H9 (cell line): ENCODE results near the gene STARD3NL. TPM values are rescaled to one million over a fixed set of nuclear protein-coding genes. Genes with fewer than 3 reads are reported as not detected.

ENCODE experiments used
- DNase-seq: peaks from one replicate; pipeline ENCODE4 v3.0.0-alpha.2; 2017
- H2AFZ ChIP-seq: one replicate; pipeline ENCODE4 v1.6.1; 2013; ENCODE audit warnings: mild to moderate bottlenecking, low read length, control low read depth, moderate library complexity
- H2AK5ac ChIP-seq: 2 replicates; pipeline ENCODE4 v1.6.1; 2013; ENCODE audit warnings: low read length, control low read depth, mixed read lengths; ENCODE audit not compliant: insufficient read length
- H2BK120ac ChIP-seq: one replicate; pipeline ENCODE4 v1.6.1; 2013; ENCODE audit warnings: low read depth, mild to moderate bottlenecking, low read length, control low read depth, inconsistent platforms; ENCODE audit not compliant: poor library complexity, severe bottlenecking
- H2BK12ac ChIP-seq: 2 replicates; pipeline ENCODE4 v1.6.1; 2013; ENCODE audit warnings: low read length, control low read depth, mixed read lengths, low read depth; ENCODE audit not compliant: insufficient read length
- H2BK15ac ChIP-seq: 2 replicates; pipeline ENCODE4 v1.6.1; 2013; ENCODE audit warnings: low read depth, low read length, control low read depth
- H2BK20ac ChIP-seq: one replicate; pipeline ENCODE4 v1.6.1; 2013; ENCODE audit warnings: low read depth, mild to moderate bottlenecking, low read length, control low read depth, inconsistent platforms; ENCODE audit not compliant: poor library complexity, severe bottlenecking
- H2BK5ac ChIP-seq: 2 replicates; pipeline ENCODE4 v1.6.1; 2013; ENCODE audit warnings: low read length, control low read depth, mixed read lengths; ENCODE audit not compliant: insufficient read length
- H3K14ac ChIP-seq: 2 replicates; pipeline ENCODE4 v1.6.1; 2013; ENCODE audit warnings: low read length, control low read depth; ENCODE audit not compliant: insufficient read depth
- H3K18ac ChIP-seq: 2 replicates; pipeline ENCODE4 v1.6.1; 2013; ENCODE audit warnings: low read depth, mild to moderate bottlenecking, mixed read lengths, low read length, control low read depth; ENCODE audit not compliant: insufficient read length
- H3K23ac ChIP-seq: 2 replicates; pipeline ENCODE4 v1.6.1; 2013; ENCODE audit warnings: low read length, control low read depth, mixed read lengths, low read depth; ENCODE audit not compliant: insufficient read length
- H3K23me2 ChIP-seq: 2 replicates; pipeline ENCODE4 v1.6.1; 2013; ENCODE audit warnings: low read depth, mild to moderate bottlenecking, mixed read lengths, low read length, control low read depth; ENCODE audit not compliant: insufficient read length, poor library complexity, severe bottlenecking
- H3K27ac ChIP-seq: 2 replicates; pipeline ENCODE4 v1.5.1; 2013; ENCODE audit warnings: low read length, control low read depth, mixed read lengths, low read depth; ENCODE audit not compliant: insufficient read length
- H3K27me3 ChIP-seq: 2 replicates; pipeline ENCODE4 v1.6.1; 2013; ENCODE audit warnings: low read length, control low read depth, inconsistent platforms; ENCODE audit not compliant: insufficient read depth
- H3K4ac ChIP-seq: 2 replicates; pipeline ENCODE4 v1.6.1; 2013; ENCODE audit warnings: low read depth, mild to moderate bottlenecking, control low read depth, inconsistent platforms, low read length, moderate library complexity
- H3K4me1 ChIP-seq: 2 replicates; pipeline ENCODE4 v1.6.1; 2013; ENCODE audit warnings: low read length, control low read depth, inconsistent platforms; ENCODE audit not compliant: insufficient read depth
- H3K4me2 ChIP-seq: 2 replicates; pipeline ENCODE4 v1.6.1; 2013; ENCODE audit warnings: low read length, control low read depth, mixed read lengths; ENCODE audit not compliant: insufficient read length, insufficient read depth
- H3K56ac ChIP-seq: 2 replicates; pipeline ENCODE4 v1.6.1; 2013; ENCODE audit warnings: low read depth, mild to moderate bottlenecking, mixed read lengths, low read length, control low read depth; ENCODE audit not compliant: insufficient read length
- H3K79me1 ChIP-seq: 2 replicates; pipeline ENCODE4 v1.6.1; 2013; ENCODE audit warnings: low read depth, mild to moderate bottlenecking, moderate library complexity, low read length, control low read depth, inconsistent platforms; ENCODE audit not compliant: insufficient read depth, poor library complexity, severe bottlenecking
- H3K79me2 ChIP-seq: 2 replicates; pipeline ENCODE4 v1.6.1; 2013; ENCODE audit warnings: low read length, control low read depth, inconsistent platforms; ENCODE audit not compliant: insufficient read depth
- H3K9ac ChIP-seq: 2 replicates; pipeline ENCODE4 v1.6.1; 2013; ENCODE audit warnings: low read length, control low read depth, mixed read lengths; ENCODE audit not compliant: insufficient read length; ENCODE audit errors: extremely low read depth
- H3K9me3 ChIP-seq: one replicate; pipeline ENCODE4 v1.6.1; 2013; ENCODE audit warnings: low read depth, low read length, inconsistent platforms; ENCODE audit not compliant: control insufficient read depth
- H3T11ph ChIP-seq: one replicate; pipeline ENCODE4 v1.6.1; 2013; ENCODE audit warnings: mild to moderate bottlenecking, low read length, control low read depth, inconsistent platforms
- H4K20me1 ChIP-seq: one replicate; pipeline ENCODE4 v1.6.1; 2013; ENCODE audit not compliant: control insufficient read depth, insufficient read length, insufficient read depth
- H4K5ac ChIP-seq: 2 replicates; pipeline ENCODE4 v1.6.1; 2013; ENCODE audit warnings: low read depth, mild to moderate bottlenecking, mixed read lengths, low read length, control low read depth; ENCODE audit not compliant: insufficient read length
- H4K8ac ChIP-seq: replicated peaks from 2 replicates; pipeline ENCODE4 v1.6.1; 2013; ENCODE audit warnings: low read length, control low read depth, mixed read lengths, low read depth; ENCODE audit not compliant: insufficient read length
- H4K91ac ChIP-seq: 2 replicates; pipeline ENCODE4 v1.6.1; 2013; ENCODE audit warnings: low read depth, mild to moderate bottlenecking, moderate library complexity, mixed read lengths, low read length, control low read depth; ENCODE audit not compliant: insufficient read length
- H3K27ac Mint-ChIP-seq, 3 experiments: 2 replicates in 2 of 3; 3 replicates in 1 of 3; pipeline ENCODE4 v1.8.0; 2020 to 2021; ENCODE audit warnings: mixed read lengths in 3 of 3, mild to moderate bottlenecking in 1 of 3, moderate library complexity in 1 of 3
- H3K27me3 Mint-ChIP-seq: 2 replicates; pipeline ENCODE4 v1.8.0; 2021; ENCODE audit warnings: low read depth, mild to moderate bottlenecking, moderate library complexity, mixed read lengths
- H3K36me3 Mint-ChIP-seq, 3 experiments: 2 replicates in 2 of 3; 3 replicates in 1 of 3; pipeline ENCODE4 v1.8.0; 2020 to 2021; ENCODE audit warnings: low read depth in 3 of 3, mixed read lengths in 3 of 3; ENCODE audit not compliant: insufficient read depth in 1 of 3
- H3K4me1 Mint-ChIP-seq, 2 experiments: 2 replicates each; pipeline ENCODE4 v1.8.0; 2020; ENCODE audit warnings: mixed read lengths in 2 of 2
- H3K4me3 Mint-ChIP-seq, 2 experiments: 2 replicates in 1 of 2; 3 replicates in 1 of 2; pipeline ENCODE4 v1.8.0; 2020 to 2021; ENCODE audit warnings: mild to moderate bottlenecking in 2 of 2, mixed read lengths in 2 of 2, moderate library complexity in 1 of 2
- H3K9me3 Mint-ChIP-seq, 2 experiments: 2 replicates in 1 of 2; 3 replicates in 1 of 2; pipeline ENCODE4 v1.8.0; 2020; ENCODE audit warnings: mild to moderate bottlenecking in 2 of 2, mixed read lengths in 2 of 2, moderate library complexity in 1 of 2
- CTCF ChIP-seq: fragments of 200-600 bp; sonication (generic); conservative IDR thresholded peaks from 3 replicates; pipeline ENCODE4 v1.8.0; 2021; ENCODE audit warnings: antibody characterized with exemption, mild to moderate bottlenecking
- WGBS: extraction: QIAGEN DNeasy Blood & Tissue Kit; methylation state at CpG from one replicate; pipeline ENCODE4 v1.1.7; 2013; ENCODE audit warnings: missing lambda C conversion rate, low lambda C conversion rate, mixed read lengths; ENCODE audit not compliant: insufficient read length; ENCODE audit errors: extremely low coverage; 5-methylcytosine and 5-hydroxymethylcytosine counted together
- total RNA-seq: library from RNA; stranded (reverse); gene quantifications from 2 replicates; pipeline ENCODE4 v1.2.1, GENCODE V29; 2021

STARD3NL gene
- total RNA-seq, 1 experiment from 2014 or later = 36.5 TPM

GRCh38 chr7:38186593-38187314, 8.7 kb downstream of the STARD3NL start:
- Histone ChIP-seq H3K27me3 (no peaks in the 10 kb centered on the region), H3K79me1 (peaks cover 3% of the 10 kb centered on the region), H3K79me2 (peaks cover 4% of the 10 kb centered on the region; the same call in 1 of the 2 replicates), H3K4me1 (peaks cover 14% of the 10 kb centered on the region), H4K5ac (no peak overlapping the region), H2BK120ac (no peak overlapping the region), H4K91ac (no peak overlapping the region), H3K9me3 (no peaks in the 10 kb centered on the region), H3K23ac (no peak overlapping the region), H3K9ac (no peak overlapping the region), H4K8ac (no peak overlapping the region), H3K56ac (no peak overlapping the region), H3K18ac (no peak overlapping the region), H3K23me2 (no peaks in the 10 kb centered on the region), H2BK15ac (no peak overlapping the region), H3K4ac (no peak overlapping the region), H3K27ac (no peak overlapping the region), H2BK12ac (no peak overlapping the region), H4K20me1 (no peaks in the 10 kb centered on the region), H2BK20ac (no peak overlapping the region), H2AFZ (no peak overlapping the region), H2BK5ac (no peak overlapping the region), H3T11ph (no peak overlapping the region), H3K4me2 (no peak overlapping the region), H2AK5ac (no peak overlapping the region), H3K14ac (no peak overlapping the region)
- WGBS = no CpG with 5 or more reads among the region's 4 CpGs
- H3K36me3 Mint-ChIP-seq = peaks cover 8 to 11% (median 9%) of the 10 kb centered on the region in 3 experiments; a peak in 6 of 7 replicates
- peaks cover 0 to 4% of the 10 kb centered on the region in 2 experiments; a peak in 3 of 5 replicates for H3K9me3 Mint-ChIP-seq
- peaks cover 38 to 41% of the 10 kb centered on the region in 2 experiments for H3K4me1 Mint-ChIP-seq
- H3K4me3 Mint-ChIP-seq = no peak overlapping the region
- H3K27ac Mint-ChIP-seq = peak overlapping the region in 1 of 3 experiments; percentile 45; a peak in 1 of 7 replicates
- no peak for DNase-seq
- TF ChIP-seq CTCF = no peak
- no peaks in the 10 kb centered on the region for H3K27me3 Mint-ChIP-seq
